IPS DF 19.7 (cell line): Measurements from ENCODE around the gene CPNE5.
"Not testable (repeated sequence)": the region's sequence is repeated elsewhere in the genome, so short reads cannot be mapped to it uniquely, and the experiment has no call there.

Experiments used
- DNase-seq: peaks from one replicate; pipeline ENCODE4 v3.0.0-alpha.2; 2013; ENCODE audit warnings: low read depth, low spot score

CPNE5 gene

DNA sequence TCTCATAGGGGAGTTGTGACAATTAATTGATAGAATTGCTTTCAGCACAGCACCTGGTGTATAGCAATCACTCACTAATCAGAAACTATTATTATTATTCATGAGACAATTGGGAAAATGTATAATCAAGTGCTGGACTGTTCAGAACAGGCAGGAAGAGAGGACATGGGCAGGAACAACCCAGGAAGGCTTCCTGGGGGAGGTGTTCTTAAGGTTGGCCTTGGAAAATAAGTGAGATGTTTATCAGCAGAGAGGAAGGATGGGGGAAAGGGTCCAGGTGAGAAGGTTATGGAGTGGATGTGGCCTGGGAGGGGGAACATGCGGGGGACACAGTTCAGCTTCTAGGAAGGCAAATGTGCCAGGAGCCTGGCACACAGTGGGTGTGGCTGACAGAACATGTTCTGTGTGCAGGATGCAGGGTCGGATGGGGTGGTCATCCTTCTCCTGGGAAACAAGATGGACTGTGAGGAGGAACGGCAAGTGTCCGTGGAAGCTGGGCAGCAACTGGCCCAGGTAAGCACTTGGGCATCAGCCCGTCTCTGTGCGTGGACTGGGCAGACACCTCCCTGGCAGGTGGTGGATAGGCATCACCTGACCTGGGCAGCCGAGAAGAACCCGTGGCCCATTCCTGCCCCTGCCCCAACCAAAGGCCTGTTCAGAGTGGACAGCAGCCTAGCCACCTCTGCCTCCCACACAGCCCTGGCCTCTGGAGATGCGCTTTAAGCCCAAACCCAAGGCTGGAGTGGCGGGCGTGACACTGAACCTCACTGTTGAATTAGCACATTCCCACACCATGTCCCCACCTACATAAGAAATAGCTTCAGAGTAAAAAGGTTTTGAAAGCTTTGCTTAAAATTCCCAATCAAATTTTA, 110.7 kb downstream of the CPNE5 start:
- no peak for DNase-seq

DNA sequence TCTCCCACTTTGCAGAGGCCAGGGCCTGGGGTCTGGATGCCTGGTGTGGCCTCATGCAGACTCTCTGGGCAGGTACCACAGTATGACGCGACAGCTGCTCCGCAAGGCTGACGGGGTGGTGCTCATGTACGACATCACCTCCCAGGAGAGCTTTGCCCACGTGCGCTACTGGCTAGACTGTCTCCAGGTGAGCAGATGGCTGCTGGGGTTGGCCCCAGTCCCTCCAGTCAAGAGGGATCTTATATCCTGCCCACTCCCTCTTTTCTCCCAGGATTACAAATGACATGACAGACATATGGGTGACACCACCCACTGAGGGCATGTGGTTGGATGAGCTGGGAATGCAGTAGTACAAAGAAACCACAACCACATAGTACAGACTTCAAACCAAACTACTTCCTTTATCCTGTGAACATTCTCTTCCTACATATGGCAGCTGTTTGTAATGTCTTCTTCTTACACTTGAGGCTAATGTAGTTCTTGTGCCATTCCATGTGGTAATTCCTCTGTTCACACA, 111.7 kb downstream of the CPNE5 start:
- DNase-seq: no peak

DNA sequence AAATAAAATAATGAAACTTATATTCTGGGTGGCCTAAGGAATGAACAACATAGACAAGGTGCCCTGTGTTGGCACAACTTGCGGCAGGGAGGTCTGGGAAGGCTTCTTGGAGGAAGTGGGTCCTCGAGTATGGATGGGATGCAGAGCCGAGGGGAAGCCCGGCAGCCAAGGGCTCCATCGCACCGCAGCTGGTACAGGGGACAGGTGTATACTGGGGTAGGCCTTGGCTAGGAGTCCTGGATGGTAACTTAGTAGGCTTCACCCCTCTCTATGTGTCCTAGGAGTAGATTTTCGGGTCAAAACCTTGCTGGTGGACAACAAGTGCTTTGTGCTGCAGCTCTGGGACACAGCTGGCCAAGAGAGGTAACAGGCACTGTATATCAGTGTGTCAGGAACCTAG, 113.7 kb downstream of the CPNE5 start:
- no peak for DNase-seq

DNA sequence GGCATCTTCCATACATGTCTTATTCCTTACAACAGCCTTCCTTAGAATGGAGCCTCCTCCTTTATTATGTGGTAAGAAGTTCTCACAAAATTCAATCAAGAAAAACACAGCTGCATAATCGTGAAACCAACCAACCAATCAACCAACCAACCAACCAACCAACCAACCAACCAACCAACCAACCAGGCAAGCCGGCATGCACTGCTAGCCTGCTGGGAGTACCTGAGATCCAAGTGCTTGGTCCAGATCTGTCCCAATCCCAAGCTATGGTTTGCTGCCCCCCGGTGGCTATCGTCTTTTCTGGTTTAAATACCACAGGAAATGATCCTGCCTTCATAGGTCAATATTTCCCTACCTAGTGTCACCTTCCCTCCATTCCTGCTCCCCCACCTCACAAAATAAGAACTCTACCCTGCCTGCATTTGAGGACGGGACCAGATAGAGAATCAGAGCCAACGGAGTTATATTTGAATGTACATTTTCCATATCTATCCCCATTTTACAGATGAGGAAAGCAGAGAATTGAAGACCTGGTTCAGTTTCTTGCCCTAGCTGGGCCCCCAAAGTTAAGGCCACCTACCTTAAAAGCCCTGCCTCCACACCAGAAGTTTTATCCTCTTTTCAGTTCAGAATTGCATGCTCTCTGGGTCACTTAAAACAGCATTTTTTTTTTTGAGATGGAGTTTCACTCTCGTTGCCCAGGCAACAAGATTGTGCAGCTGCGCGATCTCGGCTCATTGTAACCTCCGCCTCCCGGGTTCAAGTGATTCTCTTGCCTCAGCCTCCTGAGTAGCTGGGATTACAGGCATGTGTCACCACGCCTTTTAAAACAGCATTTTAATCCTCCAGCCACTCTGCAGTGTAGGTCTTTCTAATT, 114.5 kb downstream of the CPNE5 start:
- DNase-seq: peak; percentile 33

DNA sequence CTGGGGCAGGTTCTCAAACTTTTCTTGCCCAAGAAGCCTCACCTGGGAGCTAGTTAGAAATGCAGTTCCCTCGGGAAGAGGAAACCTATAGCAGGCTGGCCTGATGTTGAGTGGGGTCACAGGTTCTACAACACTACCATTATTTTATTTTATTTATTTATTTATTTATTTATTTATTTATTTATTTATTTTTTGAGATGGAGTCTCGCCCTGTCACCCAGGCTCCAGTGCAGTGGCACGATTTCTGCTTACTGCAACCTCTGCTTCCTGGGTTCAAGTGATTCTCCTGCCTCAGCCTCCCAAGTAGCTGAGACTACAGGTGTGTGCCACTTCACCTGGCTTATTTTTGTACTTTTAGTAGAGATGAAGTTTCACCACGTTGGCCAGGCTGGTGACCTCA, 115.3 kb downstream of the CPNE5 start:
- DNase-seq: not testable (repeated sequence)

DNA sequence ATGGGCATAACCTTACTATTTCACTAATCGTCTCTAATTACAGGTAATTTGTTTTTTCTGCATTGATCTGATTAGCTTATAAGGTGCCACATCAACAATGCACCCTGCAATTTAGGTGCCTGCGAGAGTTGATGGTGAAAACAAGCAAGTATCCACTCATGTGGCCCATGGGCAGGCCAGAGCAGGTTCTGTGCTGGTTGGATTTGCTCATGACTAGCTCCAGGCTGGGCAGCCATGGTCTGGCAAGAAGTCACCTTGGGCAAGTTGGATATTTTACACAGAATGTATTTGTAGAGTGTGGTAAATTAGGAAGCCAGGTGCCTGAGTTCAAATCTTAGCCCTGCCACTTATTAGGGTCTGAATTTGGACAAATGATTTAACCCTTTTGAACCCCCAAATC, 116.4 kb downstream of the CPNE5 start:
- no peak for DNase-seq

DNA sequence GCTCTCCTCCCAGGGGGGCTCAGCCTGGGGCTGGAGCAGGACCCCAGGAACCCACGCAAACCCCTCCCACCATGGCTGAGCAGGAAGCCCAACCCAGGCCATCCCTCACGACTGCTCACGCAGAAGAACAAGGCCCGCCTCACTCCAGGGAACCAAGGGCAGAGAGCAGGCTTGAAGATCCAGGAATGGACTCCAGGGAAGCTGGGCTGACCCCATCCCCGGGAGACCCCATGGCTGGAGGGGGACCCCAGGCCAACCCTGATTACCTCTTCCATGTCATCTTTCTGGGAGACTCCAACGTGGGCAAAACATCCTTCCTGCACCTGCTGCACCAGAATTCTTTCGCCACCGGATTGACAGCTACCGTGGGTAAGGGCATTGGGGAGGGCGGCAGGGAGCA, 116.9 kb downstream of the CPNE5 start:
- DNase-seq: no peak

DNA sequence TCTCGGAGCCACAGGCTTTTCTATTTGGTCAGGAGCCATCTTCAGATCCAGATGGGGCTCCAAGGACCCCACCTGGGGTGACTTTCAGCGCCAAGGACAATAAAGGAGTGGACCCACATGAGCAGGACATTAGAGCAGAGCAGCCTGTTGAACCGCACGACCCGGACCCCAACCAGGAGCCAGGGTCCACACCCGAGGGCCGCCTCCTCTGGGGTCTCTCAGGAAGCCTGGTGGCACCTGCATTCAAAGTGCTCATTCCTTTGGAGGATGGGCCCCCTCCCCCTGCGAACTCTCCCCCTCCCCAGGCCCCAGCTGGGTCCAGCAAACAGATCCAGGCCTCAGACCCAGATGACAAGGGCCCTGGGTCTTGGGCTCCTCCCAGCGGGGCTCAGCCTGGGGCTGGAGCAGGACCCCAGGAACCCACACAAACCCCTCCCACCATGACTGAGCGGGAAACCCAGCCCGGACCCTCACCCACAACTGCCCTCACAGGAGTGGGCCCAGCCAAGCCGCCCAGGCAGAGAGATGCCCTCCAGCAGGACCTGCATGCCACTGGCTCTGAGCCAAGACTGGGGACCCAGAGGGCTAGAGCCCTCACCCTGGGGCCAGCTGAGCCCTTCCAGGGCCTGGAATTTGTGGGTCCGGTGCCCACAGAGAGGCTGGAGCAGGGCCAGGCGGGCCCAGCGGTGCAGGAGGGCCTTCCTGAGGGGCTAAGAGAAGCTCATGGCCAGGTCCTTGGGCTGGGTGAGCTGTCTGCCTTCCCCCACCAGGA, 117.7 kb downstream of the CPNE5 start:
- no peak for DNase-seq

DNA sequence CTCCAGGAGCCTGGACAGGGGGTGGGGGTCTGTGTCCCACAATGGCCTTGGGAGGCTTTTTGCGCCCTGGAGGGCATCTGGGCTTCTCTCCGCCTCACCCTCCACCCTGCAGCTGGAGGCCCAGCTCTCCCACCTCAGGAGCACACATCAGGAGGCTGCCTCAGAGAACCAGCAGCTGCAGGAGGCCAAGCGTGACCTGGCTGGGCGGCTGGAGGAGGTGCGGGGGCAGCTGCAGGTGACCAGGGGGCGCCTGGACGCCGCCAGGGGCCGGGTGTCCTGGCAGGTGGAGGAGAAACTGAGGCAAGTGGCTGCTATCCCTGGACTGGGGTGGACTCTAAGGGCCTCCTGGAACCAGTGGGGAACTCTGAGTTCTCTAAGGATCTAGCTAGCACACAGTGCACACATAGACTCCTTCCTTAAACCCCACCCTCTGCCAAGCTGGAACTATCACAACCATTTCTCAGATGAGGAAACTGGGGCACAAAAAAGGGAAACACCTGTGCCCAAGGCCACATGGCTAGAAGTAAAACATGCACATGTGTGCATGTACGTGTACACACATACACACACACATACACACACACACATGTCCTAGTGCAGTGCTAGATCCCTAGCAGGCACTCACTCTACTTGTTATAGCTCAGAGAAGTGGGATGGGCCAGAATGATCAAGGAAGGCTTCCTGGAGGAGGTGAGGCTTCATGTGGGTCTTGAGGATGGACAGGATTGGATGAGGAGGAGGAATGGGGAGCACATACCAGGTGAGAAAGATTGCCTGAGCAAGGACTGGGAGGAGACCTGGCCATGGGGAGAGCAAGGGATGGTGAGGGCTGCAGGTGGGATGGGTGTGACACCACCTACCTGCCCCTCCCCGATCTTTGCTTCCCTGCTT, 118.7 kb downstream of the CPNE5 start:
- no peak for DNase-seq

DNA sequence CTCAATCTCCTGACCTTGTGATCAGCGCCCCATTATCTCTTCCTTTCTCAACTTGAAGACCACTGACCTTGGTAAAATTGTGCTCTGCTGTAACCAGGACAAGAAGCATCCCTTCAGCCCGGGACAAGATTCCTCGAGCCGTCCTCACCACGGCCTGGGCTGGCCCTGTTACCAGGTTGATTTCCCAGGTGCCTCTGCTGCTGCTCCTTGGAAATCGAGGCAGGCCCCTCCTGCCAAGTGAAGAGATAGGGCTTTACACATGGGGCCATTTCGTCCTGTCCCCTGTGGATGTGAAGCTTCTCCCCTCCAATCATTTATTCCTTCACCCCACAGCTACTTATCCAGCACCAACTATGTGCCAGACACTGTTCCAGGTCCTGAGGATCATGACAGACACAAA, 120.1 kb downstream of the CPNE5 start:
- DNase-seq: no peak

DNA sequence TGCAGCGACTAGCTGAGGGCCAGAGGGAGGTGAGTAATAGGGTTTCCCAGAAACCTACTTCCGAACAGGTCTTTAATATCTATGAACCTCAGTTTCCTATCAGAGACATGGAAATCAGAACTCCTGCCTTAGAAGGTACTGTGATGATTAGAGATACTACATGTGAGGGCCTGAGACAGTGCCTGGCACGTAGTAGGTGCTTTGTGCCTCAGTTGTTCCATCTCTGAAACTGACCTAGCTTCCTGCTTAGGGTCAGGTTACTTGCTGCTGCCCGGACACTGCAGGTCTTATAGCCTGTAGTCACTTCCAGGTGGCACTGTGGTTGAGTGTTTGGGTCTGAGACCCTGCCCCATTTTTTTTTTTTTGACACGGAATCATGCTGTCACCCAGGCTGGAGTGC, 120.7 kb downstream of the CPNE5 start:
- no peak for DNase-seq

DNA sequence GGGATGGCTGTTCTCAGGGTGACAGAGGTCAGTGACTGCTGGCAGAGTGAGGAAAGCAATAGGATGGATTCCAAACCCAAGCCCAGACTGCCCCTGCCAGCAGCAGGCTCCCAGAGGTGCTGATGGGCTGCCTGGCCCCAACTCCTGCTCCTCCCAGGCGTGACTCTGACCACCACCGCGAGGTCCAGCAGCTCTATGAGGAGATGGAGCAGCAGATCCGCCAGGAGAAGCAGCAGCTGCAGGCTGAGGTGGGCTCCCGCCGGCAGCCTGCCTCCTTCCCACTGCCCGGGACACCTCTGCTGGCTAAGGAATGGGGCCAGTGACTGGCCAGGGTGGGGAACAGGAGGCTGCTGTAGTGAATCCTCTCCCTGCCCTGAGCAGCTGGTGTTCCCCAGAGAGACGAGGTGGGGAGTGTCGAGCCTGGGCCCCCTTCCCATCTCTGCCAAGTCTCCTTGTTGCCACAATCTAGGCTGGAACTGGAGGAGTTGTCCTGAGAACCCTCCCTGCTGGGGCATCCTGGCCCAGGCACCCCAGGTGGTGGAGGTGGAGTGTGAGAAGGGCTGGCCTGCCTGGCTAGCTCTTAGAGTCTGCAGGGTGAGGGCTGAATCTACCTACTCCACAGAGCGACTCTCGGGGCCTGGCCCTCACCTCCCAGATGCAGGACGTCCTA, 121.2 kb downstream of the CPNE5 start:
- DNase-seq: no peak

DNA sequence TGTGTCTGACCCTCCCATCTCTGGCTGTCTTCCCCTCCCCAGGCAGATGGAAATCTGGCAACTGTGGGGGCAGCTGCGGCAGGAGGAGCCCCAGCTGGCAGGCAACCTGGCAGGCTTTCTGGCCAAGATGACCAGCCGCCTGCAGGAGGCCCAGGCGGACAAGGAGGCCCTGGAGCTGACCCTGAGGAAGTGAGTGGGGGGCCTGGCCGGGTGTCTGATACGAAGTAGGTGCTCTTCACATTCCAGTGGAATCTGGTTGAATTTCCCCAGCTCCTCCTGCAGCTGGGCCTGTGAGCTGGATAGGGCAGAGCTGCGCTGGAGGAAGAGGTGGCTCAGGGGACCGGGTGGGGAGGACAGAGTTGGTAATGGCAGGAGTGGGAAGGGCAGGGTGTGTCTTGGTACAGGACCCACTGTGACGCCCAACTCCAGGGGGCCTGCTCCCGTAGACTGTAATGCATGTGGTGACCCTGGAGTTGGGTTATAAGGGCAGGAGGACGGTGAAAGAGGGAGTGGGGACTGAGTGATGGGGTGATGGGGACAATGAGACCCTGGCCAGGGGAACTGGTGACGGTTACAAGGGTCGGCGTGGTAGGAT, 121.9 kb downstream of the CPNE5 start:
- no peak for DNase-seq

DNA sequence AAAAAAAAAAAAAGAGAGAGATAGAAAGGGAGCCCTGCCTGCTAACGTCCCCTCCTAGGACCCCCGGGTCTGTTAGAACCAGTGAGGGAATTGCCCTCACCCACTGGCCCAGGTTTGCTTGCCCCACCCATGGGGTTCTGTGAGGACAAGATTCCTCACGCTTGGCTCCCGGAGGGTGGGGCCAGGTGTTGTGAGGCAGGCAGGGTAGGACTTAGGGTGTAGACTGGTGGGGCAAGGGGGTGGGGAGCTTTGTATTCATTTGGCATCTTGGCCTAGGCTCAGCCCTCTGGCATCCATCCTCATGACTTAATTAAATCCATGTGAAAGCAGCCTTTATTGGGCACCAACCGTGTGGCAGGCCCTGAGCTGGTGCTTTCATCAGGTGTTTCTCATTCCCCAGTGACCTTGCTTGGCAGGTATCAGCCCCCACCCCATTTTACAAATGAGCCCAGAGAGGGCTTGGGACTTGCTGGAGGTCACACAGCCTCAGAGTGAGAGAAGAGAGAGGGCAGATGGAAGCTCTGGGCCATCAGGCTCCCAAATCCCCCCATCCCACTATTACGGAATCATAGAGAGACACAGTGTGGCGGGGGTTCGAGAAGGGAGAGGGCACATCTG, 122.7 kb downstream of the CPNE5 start:
- DNase-seq: no peak

DNA sequence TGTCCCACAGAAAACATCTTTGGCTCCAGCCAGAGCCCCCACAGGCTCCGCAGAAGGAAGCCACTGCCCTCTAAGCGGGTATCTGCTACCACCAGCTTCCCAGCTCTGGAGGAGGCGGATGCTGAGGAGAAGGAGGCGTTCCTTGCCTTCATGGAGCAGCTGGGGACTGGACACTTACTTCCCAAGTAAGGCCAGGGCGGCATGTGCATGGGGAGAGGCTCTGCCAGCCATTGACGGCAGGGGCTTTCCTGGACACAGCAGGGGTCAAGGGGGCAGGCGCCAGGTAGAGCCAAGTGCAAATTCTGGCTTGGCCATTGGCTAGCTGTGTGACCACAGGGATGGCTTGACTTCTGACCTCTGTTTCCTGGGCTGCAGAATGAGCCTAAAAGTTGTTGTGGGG, 123.8 kb downstream of the CPNE5 start:
- no peak for DNase-seq

DNA sequence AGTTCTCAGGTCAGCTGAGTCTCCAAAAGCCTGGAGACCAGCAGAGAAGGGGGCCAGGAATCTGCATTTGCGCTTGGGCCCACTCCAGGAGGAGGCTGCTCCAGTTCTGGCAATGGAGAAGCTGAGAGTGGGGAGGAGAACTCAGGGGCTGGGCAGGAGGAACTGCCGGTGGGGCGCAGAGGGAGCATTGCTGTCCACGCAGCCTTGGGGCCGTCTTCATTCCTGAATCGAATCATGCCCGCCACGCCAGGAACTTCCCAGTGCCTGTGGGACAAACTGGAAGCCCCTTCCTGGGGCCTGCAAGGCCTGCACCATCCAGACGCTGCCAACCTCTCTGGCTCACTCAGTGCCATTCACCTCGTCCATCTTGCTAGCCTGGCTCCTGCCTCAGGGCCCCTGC, 124.7 kb downstream of the CPNE5 start:
- no peak for DNase-seq

DNA sequence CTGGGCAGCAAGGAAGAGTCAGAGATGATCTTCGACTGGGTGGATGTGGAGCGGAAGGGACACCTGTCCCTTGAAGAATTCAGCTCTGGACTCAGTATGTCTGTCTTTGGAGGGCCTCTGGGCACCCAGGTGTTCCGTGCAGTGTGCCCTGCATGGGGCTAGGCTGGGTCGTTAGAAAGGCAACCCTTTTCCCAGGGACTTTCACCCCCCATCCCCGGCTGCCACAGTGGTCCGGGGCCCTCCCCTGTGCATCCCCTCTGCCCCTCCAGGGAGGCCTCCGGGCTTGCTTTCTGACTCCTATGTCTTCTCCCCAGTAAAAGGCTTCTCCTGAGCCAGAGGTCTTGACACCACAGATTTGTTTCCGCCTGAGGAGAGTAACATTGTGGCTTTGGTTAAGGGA, 125.4 kb downstream of the CPNE5 start:
- no peak for DNase-seq

DNA sequence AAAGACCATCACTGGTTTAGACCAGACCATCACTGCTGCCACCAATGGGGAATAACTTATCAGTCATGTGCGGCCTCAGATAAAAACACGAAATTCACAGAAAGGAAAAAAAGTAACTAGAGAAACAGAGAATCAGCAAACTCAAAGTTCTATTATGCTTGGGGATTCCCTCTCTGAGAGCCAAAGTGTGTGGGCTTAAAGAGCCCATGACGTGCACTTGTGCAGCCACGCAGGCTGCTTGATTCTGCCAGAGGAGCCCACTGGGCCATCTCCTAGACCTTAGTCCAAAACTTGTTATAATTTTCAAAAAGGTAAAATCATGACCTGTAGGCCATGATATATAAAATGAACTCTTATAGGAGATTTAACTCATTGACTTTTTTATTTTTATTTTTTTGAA, 126.4 kb downstream of the CPNE5 start:
- no peak for DNase-seq

DNA sequence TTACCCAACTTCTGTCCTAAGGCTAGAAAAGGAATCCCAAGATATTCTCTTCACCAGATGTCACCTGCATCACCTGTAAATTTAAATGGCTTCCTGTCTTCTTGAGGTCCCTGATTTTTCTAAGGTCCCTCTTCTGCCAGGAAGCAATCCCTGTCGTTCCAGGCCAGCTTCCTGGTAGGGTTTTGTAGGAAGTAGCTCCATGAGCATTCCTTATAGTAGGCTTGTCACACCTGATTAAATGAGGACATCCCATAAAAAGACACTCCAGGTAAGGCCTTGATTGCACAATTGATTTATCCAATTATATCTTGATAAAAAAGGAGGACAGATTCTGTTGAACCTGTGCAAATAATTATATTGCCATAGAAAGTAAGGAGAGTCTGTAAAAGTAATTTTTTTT, 132.9 kb downstream of the CPNE5 start:
- DNase-seq: no peak
